Esophagus squamous epithelium (tissue), 4 donors: ENCODE measurements around the gene MBOAT1.

Experiments used
- CTCF ChIP-seq, 6 experiments: fragments of 450-650 bp in 4 of 6; fragments of 200-600 bp in 2 of 6; sonication (generic) in 2 of 6; IDR thresholded peaks; one replicate each; pipeline ENCODE4 v1.5.1; 2016 to 2019; ENCODE audit warnings: antibody characterized with exemption in 6 of 6, mild to moderate bottlenecking in 4 of 6, moderate library complexity in 4 of 6
- POLR2A ChIP-seq, 4 donors: fragments of 450-650 bp; IDR thresholded peaks; one replicate each; pipeline ENCODE4 v1.6.1; 2017; ENCODE audit warnings: antibody characterized with exemption in 4 of 4, mild to moderate bottlenecking in 4 of 4, moderate library complexity in 3 of 4

DNA sequence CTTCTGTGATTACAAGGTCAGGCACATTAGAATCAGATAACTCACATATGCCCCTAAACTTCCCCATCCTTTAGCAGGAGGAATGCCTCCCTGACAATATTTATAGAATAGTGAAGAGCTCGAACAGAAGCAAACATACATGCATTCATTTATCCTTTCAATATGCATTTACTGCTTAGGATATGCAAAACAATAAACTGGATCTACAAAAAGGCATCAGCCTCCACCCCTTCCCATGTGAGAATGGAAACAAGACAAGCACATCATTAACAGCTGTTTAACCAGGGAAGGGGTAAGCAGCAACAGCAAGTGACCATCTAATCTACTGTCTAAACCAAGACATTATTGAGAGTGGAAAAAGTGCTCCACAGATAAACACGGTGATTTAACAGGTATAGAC is 107.6 kb downstream of the MBOAT1 start:
- TF ChIP-seq CTCF (IDR thresholded peaks at IDR 0.05) (no peak), POLR2A (IDR thresholded peaks at IDR 0.05) (no peak)
